Kidney tubule cell (primary cell): ENCODE measurements around the gene CNTNAP2.

Source experiments
- DNase-seq: peaks from one replicate; pipeline ENCODE4 v3.0.0-alpha.2; 2018; ENCODE audit warnings: low spot score

The CNTNAP2 gene

GRCh38 chr7:146698995-146699610 is 582.5 kb downstream of the CNTNAP2 start:
- DNase-seq = no peak

GRCh38 chr7:146700015-146700560 is 583.5 kb downstream of the CNTNAP2 start:
- no peak for DNase-seq

GRCh38 chr7:146701166-146701565 is 584.6 kb downstream of the CNTNAP2 start:
- no peak for DNase-seq

- DNase-seq = no peak
Observed at GRCh38 chr7:146702898-146703297, 586.3 kb downstream of the CNTNAP2 start.

GRCh38 chr7:146709451-146710027 is 592.9 kb downstream of the CNTNAP2 start:
- DNase-seq = no peak

- DNase-seq = no peak
Observed at GRCh38 chr7:146713205-146713604, 596.6 kb downstream of the CNTNAP2 start.

GRCh38 chr7:146713934-146714333 is 597.3 kb downstream of the CNTNAP2 start:
- no peak for DNase-seq

GRCh38 chr7:146720195-146720594 is 603.6 kb downstream of the CNTNAP2 start:
- no peak for DNase-seq

- DNase-seq = no peak
Observed at GRCh38 chr7:146722986-146723385, 606.4 kb downstream of the CNTNAP2 start.

- DNase-seq = no peak
Observed at GRCh38 chr7:146725520-146725919, 608.9 kb downstream of the CNTNAP2 start.

- no peak for DNase-seq
Observed at GRCh38 chr7:146728141-146728540, 611.5 kb downstream of the CNTNAP2 start.

- DNase-seq = no peak
Observed at GRCh38 chr7:146728611-146729010, 612.0 kb downstream of the CNTNAP2 start.

- no peak for DNase-seq
Observed at GRCh38 chr7:146731185-146731584, 614.6 kb downstream of the CNTNAP2 start.

GRCh38 chr7:146735992-146736391 is 619.4 kb downstream of the CNTNAP2 start:
- no peak for DNase-seq

GRCh38 chr7:146736446-146737190 is 620.0 kb downstream of the CNTNAP2 start:
- no peak for DNase-seq

- DNase-seq = no peak
Observed at GRCh38 chr7:146740039-146740438, 623.4 kb downstream of the CNTNAP2 start.

GRCh38 chr7:146741911-146742310 is 625.3 kb downstream of the CNTNAP2 start:
- DNase-seq = no peak

GRCh38 chr7:146754385-146754784 is 637.8 kb downstream of the CNTNAP2 start:
- no peak for DNase-seq

- no peak for DNase-seq
Observed at GRCh38 chr7:146755585-146755984, 639.0 kb downstream of the CNTNAP2 start.

- no peak for DNase-seq
Observed at GRCh38 chr7:146764458-146764857, 647.9 kb downstream of the CNTNAP2 start.

GRCh38 chr7:146768957-146769356 is 652.4 kb downstream of the CNTNAP2 start:
- no peak for DNase-seq

GRCh38 chr7:146772601-146773000 is 656.0 kb downstream of the CNTNAP2 start:
- no peak for DNase-seq

- no peak for DNase-seq
Observed at GRCh38 chr7:146773506-146773905, 656.9 kb downstream of the CNTNAP2 start.
